NT2/D1 (cell line): ENCODE measurements around the gene ME1.

Source experiments
- DNase-seq: peaks from one replicate; pipeline ENCODE4 v3.0.0-alpha.2; 2011; ENCODE audit warnings: low read depth, low spot score
- H3K27me3 ChIP-seq: 2 replicates; pipeline ENCODE4 v1.6.0; 2011; ENCODE audit warnings: mild to moderate bottlenecking; ENCODE audit not compliant: insufficient read length, insufficient read depth
- H3K36me3 ChIP-seq: 2 replicates; pipeline ENCODE4 v1.6.1; 2011; ENCODE audit warnings: mild to moderate bottlenecking, low read length, mixed read lengths; ENCODE audit not compliant: insufficient read depth, insufficient read length
- H3K4me1 ChIP-seq: 2 replicates; pipeline ENCODE4 v1.5.1; 2011; ENCODE audit not compliant: insufficient read depth, insufficient read length
- H3K4me3 ChIP-seq: 2 replicates; pipeline ENCODE4 v1.5.1; 2011; ENCODE audit warnings: low read depth; ENCODE audit not compliant: insufficient read length
- H3K9ac ChIP-seq: 2 replicates; pipeline ENCODE4 v1.6.0; 2011; ENCODE audit warnings: low read depth; ENCODE audit not compliant: insufficient read length
- H3K9me3 ChIP-seq: 2 replicates; pipeline ENCODE4 v1.5.1; 2011; ENCODE audit warnings: mild to moderate bottlenecking, low read length; ENCODE audit not compliant: insufficient read depth
- SUZ12 ChIP-seq: IDR thresholded peaks from 2 replicates; pipeline ENCODE4 v1.6.1; 2011; ENCODE audit not compliant: insufficient read length, insufficient read depth; ENCODE audit errors: extremely low read depth
- YY1 ChIP-seq: IDR thresholded peaks from 2 replicates; pipeline ENCODE4 v1.6.1; 2011; ENCODE audit not compliant: insufficient read length, insufficient read depth
- ZNF274 ChIP-seq: IDR thresholded peaks from 2 replicates; pipeline ENCODE4 v1.6.1; 2011; ENCODE audit warnings: mild to moderate bottlenecking, low read depth, low read length

ME1 gene

DNA sequence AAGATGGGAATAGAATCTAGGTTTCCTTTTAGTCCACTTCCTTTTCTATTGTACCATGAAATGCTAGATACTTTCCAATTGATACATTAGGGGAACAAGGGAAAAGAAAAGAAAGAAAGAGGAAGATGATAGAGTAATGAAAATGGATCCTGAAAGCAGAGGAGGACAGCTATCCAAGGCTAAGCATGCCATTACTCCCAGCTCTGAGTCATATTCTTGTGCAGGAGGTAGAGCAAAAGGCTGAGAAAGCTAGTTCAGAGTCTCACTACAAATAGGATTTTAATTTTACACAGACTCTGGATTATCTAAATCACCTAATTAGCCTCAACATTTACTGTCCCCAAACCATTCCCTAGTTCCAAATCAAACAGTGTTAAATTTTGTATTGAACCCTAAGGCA is 214.0 kb downstream of the ME1 start:
- no peaks in the 10 kb centered on the region for H3K36me3 ChIP-seq
- no peaks in the 10 kb centered on the region for H3K9me3 ChIP-seq
- no peaks in the 10 kb centered on the region for H3K27me3 ChIP-seq
- TF ChIP-seq SUZ12 (no peak), YY1 (no peak), ZNF274 (no peak)
- H3K4me1 ChIP-seq: peaks cover 2% of the 10 kb centered on the region
- DNase-seq: no peak
- H3K9ac ChIP-seq: no peak overlapping the region
- H3K4me3 ChIP-seq: no peak overlapping the region

DNA sequence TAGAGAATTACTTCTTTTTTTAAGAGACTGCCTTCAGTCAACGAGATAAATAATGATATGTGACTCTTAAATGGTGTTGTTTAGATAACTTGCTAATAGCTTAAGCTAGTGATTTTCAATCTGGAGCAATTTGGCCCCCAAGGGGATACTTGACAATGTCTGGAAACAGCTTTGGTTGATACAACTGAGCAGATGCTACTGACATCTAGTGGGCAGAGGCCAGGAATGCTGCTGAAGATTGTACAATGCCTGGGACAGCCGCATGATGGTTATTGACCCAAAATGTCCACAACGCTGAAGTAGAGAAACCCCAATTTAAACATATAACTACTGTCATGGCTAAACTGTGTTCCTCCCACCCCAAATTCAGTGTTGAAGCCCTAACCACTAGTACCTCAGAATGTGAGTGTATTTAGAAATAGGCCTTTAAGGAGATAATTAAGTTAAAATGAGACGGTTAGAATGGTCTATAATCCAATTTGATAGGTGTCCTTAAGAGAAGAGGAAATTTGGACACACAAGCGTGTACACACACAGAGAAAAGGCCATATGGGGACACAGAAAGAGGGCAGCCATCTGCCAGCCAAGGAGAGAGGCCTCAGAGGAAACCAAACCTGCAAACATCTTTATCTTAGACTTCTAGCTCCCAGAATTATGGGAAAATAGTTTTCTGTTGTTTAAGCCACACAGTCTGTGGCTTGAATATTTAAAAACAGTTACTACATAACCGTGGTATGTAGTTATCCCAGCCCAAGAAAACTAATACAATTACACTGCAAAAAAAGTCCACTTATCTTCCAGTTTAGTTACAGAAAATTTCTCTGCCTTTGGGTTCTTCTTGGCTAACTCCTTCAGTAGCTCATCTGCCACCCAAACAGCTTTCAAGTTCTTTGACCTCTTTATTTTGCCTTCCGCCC is 215.5 kb downstream of the ME1 start:
- H3K27me3 ChIP-seq: no peaks in the 10 kb centered on the region
- H3K4me3 ChIP-seq: no peak overlapping the region
- no peaks in the 10 kb centered on the region for H3K36me3 ChIP-seq
- no peak for DNase-seq
- TF ChIP-seq ZNF274 (no peak), SUZ12 (no peak), YY1 (no peak)
- no peaks in the 10 kb centered on the region for H3K9me3 ChIP-seq
- no peaks in the 10 kb centered on the region for H3K4me1 ChIP-seq
- no peak overlapping the region for H3K9ac ChIP-seq

DNA sequence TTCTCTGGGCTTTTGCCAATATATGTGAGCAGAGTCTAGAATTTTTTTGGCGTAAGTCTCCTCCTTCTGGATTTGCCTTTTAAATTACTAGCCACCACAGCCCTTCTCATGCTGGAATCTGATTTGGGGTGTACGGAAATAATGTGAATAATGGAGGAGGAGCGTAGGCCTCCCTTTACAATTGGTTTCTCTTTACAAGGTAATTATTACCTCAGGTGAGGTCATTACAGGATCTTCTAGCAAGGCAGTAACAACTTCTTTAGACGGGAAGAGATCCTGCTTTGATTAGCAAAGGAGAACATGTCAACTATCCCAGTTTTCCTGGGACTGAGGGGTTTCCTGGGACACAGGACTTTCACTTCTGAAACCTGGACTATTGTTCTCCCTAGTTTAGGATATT is 228.8 kb downstream of the ME1 start:
- TF ChIP-seq SUZ12 (no peak), YY1 (no peak), ZNF274 (no peak)
- no peak overlapping the region for H3K4me3 ChIP-seq
- no peaks in the 10 kb centered on the region for H3K36me3 ChIP-seq
- H3K9ac ChIP-seq: no peak overlapping the region
- H3K27me3 ChIP-seq: no peaks in the 10 kb centered on the region
- no peaks in the 10 kb centered on the region for H3K9me3 ChIP-seq
- no peaks in the 10 kb centered on the region for H3K4me1 ChIP-seq
- no peak for DNase-seq

DNA sequence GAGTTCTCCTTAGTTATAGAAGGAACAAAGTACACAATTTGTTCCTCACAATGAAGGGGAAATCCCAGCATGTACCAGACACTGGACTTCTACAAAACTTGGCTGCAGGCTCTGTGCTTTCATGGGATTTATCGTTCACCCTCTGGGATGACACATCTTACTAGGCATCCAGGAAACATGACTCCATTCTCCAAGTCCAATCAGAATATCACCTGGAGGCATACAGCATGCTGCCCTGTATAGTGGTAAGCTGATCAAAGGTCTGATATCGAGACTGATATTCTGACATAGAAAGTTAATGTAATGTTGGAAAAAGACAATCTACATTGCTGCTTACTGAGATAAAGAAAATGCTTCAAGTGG is 231.0 kb downstream of the ME1 start:
- Histone ChIP-seq H3K36me3 (peaks cover 14% of the 10 kb centered on the region), H3K4me3 (no peak overlapping the region), H3K4me1 (no peaks in the 10 kb centered on the region), H3K9me3 (no peaks in the 10 kb centered on the region), H3K9ac (no peak overlapping the region), H3K27me3 (no peaks in the 10 kb centered on the region)
- TF ChIP-seq SUZ12: no peak
- no peak for TF ChIP-seq YY1
- TF ChIP-seq ZNF274: no peak
- no peak for DNase-seq

DNA sequence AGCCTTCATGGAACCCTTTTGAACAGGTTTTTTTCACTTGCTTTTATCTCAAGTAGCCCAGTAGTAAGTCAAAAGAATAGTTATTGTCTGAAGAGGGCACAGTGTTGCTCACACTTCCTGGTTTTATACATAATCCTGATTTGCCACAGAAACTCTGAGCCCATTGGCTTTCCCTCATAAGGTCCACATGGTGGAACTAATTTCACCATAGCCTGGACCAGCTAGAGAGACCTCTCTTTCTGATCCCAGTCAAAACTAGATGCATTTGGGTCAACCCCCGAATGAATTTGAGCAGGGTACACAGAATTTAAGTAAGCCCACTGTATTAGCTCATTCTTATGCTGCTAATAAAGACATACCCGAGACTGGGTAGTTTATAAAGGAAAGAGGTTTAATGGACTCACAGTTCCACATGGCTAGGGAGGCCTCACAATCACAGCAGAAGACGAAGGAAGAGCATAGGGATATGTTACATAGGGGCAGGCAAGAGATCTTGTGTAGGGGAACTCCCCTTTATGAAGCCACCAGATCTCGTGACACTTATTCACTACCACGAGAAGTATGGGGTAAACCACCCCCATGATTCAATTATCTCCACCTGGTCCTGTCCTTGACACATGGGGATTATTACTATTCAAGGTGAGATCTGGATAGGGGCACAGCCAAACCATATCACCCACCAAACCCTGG is 231.5 kb downstream of the ME1 start:
- DNase-seq: no peak
- peaks cover under 1% of the 10 kb centered on the region for H3K27me3 ChIP-seq
- no peak overlapping the region for H3K9ac ChIP-seq
- TF ChIP-seq SUZ12: no peak
- TF ChIP-seq YY1: no peak
- TF ChIP-seq ZNF274: no peak
- H3K4me3 ChIP-seq: no peak overlapping the region
- peaks cover under 1% of the 10 kb centered on the region for H3K4me1 ChIP-seq
- H3K9me3 ChIP-seq: no peaks in the 10 kb centered on the region
- H3K36me3 ChIP-seq: peaks cover 14% of the 10 kb centered on the region

DNA sequence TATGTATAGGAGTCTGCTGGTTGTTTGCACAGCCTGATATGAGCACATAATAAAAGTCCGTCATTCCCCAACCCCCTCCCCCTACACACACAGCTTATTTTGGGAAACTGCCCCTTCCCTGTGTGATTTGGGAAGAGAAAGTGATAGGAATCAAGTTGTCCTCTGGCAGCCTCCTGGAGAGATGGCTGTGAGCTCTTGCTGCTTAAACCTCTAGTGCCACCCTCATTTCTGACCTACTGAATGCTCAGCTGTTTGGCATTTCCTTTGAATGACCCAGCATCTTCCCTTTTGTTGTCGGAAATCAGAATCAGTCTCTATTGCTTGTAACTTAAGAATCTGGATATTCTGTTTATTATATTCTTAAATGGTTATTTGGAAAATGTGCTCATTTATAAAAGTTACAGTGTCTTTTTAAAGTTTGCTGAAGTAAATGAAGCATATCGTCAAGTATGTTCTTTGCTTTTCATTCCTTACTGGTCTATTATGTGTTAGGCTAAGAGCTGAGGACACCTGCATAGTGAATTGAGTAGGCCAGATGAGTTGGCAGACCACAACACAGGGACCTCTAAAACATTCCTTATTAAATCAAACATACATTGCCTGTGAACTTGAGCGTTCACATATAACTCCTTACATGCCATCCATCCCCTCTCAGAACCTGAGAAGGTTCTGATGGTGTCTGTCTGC is 232.2 kb downstream of the ME1 start:
- H3K36me3 ChIP-seq: peaks cover 14% of the 10 kb centered on the region
- H3K9ac ChIP-seq: no peak overlapping the region
- H3K27me3 ChIP-seq: peaks cover 2% of the 10 kb centered on the region
- no peaks in the 10 kb centered on the region for H3K9me3 ChIP-seq
- DNase-seq: no peak
- no peak for TF ChIP-seq ZNF274
- no peak for TF ChIP-seq YY1
- no peak for TF ChIP-seq SUZ12
- H3K4me3 ChIP-seq: no peak overlapping the region
- peaks cover 3% of the 10 kb centered on the region for H3K4me1 ChIP-seq
